OCI-LY7 (cell line): ENCODE measurements around the gene GMDS. TPM values are rescaled to one million over a fixed set of nuclear protein-coding genes. Genes with fewer than 3 reads are reported as not detected.

Experiments used
- BruUV-seq: library from RNA; stranded (reverse); fragments of 400-500 nt; replicated peaks from 2 replicates; lab custom pipeline; 2021; lab: Mats Ljungman, UMichigan
- CTCF ChIA-PET: fragments of 300-600 bp; sonication (Branson Sonifier 250); formaldehyde crosslinking; loops from one replicate; lab custom pipeline; 2022; ENCODE audit warnings: antibody characterized with exemption; ENCODE audit not compliant: unreplicated experiment; lab: Charles Lee
- POLR2A ChIA-PET: fragments of 300-600 bp; sonication (Branson Sonifier 250); formaldehyde crosslinking; loops from one replicate; lab custom pipeline; 2022; ENCODE audit warnings: antibody characterized with exemption; lab: Charles Lee
- DNase-seq: peaks from one replicate; pipeline ENCODE4 v3.0.0-alpha.2; 2015; ENCODE audit warnings: low spot score
- H2AFZ ChIP-seq: fragments of 200-600 bp; sonication (generic), shearing (Covaris generic); 2 replicates; pipeline ENCODE4 v1.6.1; 2014; ENCODE audit warnings: mild to moderate bottlenecking, antibody characterized with exemption, low read length, moderate library complexity
- H3K27ac ChIP-seq: fragments of 200-600 bp; sonication (generic); 2 replicates; pipeline ENCODE4 v1.5.1; 2014; ENCODE audit warnings: mixed run types, low read depth, mild to moderate bottlenecking, moderate library complexity, low read length, inconsistent platforms; ENCODE audit not compliant: poor library complexity, severe bottlenecking
- H3K36me3 ChIP-seq: fragments of 200-600 bp; sonication (generic); 2 replicates; pipeline ENCODE4 v1.6.1; 2014; ENCODE audit warnings: mild to moderate bottlenecking, antibody characterized with exemption, low read length, moderate library complexity, mixed read lengths; ENCODE audit not compliant: insufficient read depth
- H3K4me1 ChIP-seq: fragments of 200-600 bp; sonication (generic); 2 replicates; pipeline ENCODE4 v1.5.1; 2014; ENCODE audit warnings: mild to moderate bottlenecking, low read length; ENCODE audit not compliant: insufficient read depth, poor library complexity, severe bottlenecking
- H3K4me2 ChIP-seq: fragments of 200-600 bp; sonication (generic); 2 replicates; pipeline ENCODE4 v1.6.1; 2014; ENCODE audit warnings: mild to moderate bottlenecking, low read length
- H3K4me3 ChIP-seq: fragments of 200-600 bp; sonication (generic); 2 replicates; pipeline ENCODE4 v1.5.1; 2014; ENCODE audit warnings: mild to moderate bottlenecking, low read depth, low read length; ENCODE audit not compliant: poor library complexity, severe bottlenecking
- H3K79me2 ChIP-seq: fragments of 200-600 bp; sonication (generic); 2 replicates; pipeline ENCODE4 v1.6.1; 2016; ENCODE audit warnings: low read depth, mild to moderate bottlenecking, low read length, moderate library complexity, mixed read lengths; ENCODE audit not compliant: insufficient read depth
- H3K9me2 ChIP-seq: fragments of 200-600 bp; sonication (generic); 2 replicates; pipeline ENCODE4 v1.6.1; 2016; ENCODE audit warnings: mild to moderate bottlenecking, low read length, mixed read lengths; ENCODE audit not compliant: insufficient read depth
- H3K9me3 ChIP-seq: fragments of 200-600 bp; sonication (generic); 2 replicates; pipeline ENCODE4 v1.6.1; 2014; ENCODE audit warnings: mild to moderate bottlenecking, mixed run types, low read length, mixed read lengths
- H4K20me1 ChIP-seq: fragments of 200-600 bp; sonication (generic); 2 replicates; pipeline ENCODE4 v1.6.1; 2014; ENCODE audit warnings: mild to moderate bottlenecking, antibody characterized with exemption, low read length, moderate library complexity, mixed read lengths; ENCODE audit not compliant: insufficient read depth
- CTCF ChIP-seq: fragments of 200-600 bp; sonication (generic); conservative IDR thresholded peaks from 2 replicates; pipeline ENCODE4 v1.5.1; 2014; ENCODE audit warnings: mild to moderate bottlenecking, antibody characterized with exemption, low read length, moderate library complexity, mixed read lengths
- EZH2phosphoT487 ChIP-seq: fragments of 200-600 bp; sonication (generic); IDR thresholded peaks from 2 replicates; pipeline ENCODE4 v1.6.1; 2018; ENCODE audit warnings: low read depth, borderline replicate concordance, mild to moderate bottlenecking, mixed run types, antibody characterized with exemption, low read length, moderate library complexity, mixed read lengths
- intact Hi-C: fragments of 100-400 bp; cut with micrococcal nuclease; formaldehyde crosslinking; loops from one replicate; pipeline ENCODE4 v1.10.0; 2022; ENCODE audit not compliant: unreplicated experiment
- total RNA-seq, 2 experiments: library from RNA; depleted of rRNA in 1 of 2; stranded (reverse); fragments of >200 nt in 1 of 2; shearing (Covaris generic) in 1 of 2; gene quantifications; 2 replicates each; pipeline ENCODE4 v1.2.3, GENCODE V29; 2014 to 2022

The GMDS gene
- total RNA-seq, 2 experiments from 2014 or later = 9.9 to 26.8 TPM

- BruUV-seq = no TSS peak
- H3K4me2 ChIP-seq = no peak overlapping the region
- H3K9me3 ChIP-seq = no peaks in the 10 kb centered on the region
- peaks cover 4% of the 10 kb centered on the region; the same call in 1 of the 2 replicates for H4K20me1 ChIP-seq
- no peaks in the 10 kb centered on the region for H3K4me1 ChIP-seq
- ChIA-PET CTCF (no interaction called here), POLR2A (interaction anchor here (1.2 kb wide), 1 partner anchor 161 kb away, joined by 3 read pairs; no protein-coding TSS in a partner anchor)
- TF ChIP-seq EZH2phosphoT487 (no peak), CTCF (no peak)
- H3K79me2 ChIP-seq = no peaks in the 10 kb centered on the region
- no peaks in the 10 kb centered on the region for H3K36me3 ChIP-seq
- H3K9me2 ChIP-seq = no peaks in the 10 kb centered on the region
- no peak overlapping the region for H2AFZ ChIP-seq
- intact Hi-C loops = no loop called here
- H3K27ac ChIP-seq = no peak overlapping the region
- no peak for DNase-seq
- no peak overlapping the region for H3K4me3 ChIP-seq
Measured at GRCh38 chr6:2135401-2135800, 110.0 kb downstream of the GMDS start.

- Histone ChIP-seq H3K79me2 (no peaks in the 10 kb centered on the region), H3K4me2 (no peak overlapping the region), H3K27ac (no peak overlapping the region), H3K4me1 (no peaks in the 10 kb centered on the region), H2AFZ (no peak overlapping the region), H3K4me3 (no peak overlapping the region), H3K9me2 (no peaks in the 10 kb centered on the region), H3K36me3 (no peaks in the 10 kb centered on the region), H4K20me1 (peaks cover 4% of the 10 kb centered on the region; the same call in 1 of the 2 replicates), H3K9me3 (no peaks in the 10 kb centered on the region)
- BruUV-seq = no TSS peak
- POLR2A ChIA-PET = interaction anchor here (1.2 kb wide), 2 partner anchors 15 to 162 kb away, joined by 3 to 6 read pairs; no protein-coding TSS in a partner anchor
- no peak for TF ChIP-seq CTCF
- TF ChIP-seq EZH2phosphoT487 = no peak
- CTCF ChIA-PET = no interaction called here
- intact Hi-C loops = no loop called here
- DNase-seq = no peak
Measured at GRCh38 chr6:2134554-2134953, 110.9 kb downstream of the GMDS start.

GRCh38 chr6:2133716-2134310 is 111.6 kb downstream of the GMDS start:
- no peaks in the 10 kb centered on the region for H3K36me3 ChIP-seq
- ChIA-PET CTCF (no interaction called here), POLR2A (interaction anchor here (1.2 kb wide), 2 partner anchors 14 to 162 kb away, joined by 3 to 6 read pairs; no protein-coding TSS in a partner anchor)
- no peaks in the 10 kb centered on the region for H3K9me3 ChIP-seq
- BruUV-seq = no TSS peak
- no peak overlapping the region for H3K27ac ChIP-seq
- H4K20me1 ChIP-seq = peaks cover 4% of the 10 kb centered on the region; the same call in 1 of the 2 replicates
- intact Hi-C loops = no loop called here
- no peak overlapping the region for H2AFZ ChIP-seq
- no peaks in the 10 kb centered on the region for H3K4me1 ChIP-seq
- no peaks in the 10 kb centered on the region for H3K9me2 ChIP-seq
- H3K4me3 ChIP-seq = no peak overlapping the region
- no peak overlapping the region for H3K4me2 ChIP-seq
- DNase-seq = no peak
- TF ChIP-seq EZH2phosphoT487 (no peak), CTCF (no peak)
- no peaks in the 10 kb centered on the region for H3K79me2 ChIP-seq
